Stimulated activated CD4-positive, alpha-beta T cell treated with anti-CD3 and anti-CD28 coated beads, Interleukin-15, amount 100 ng/mL, for 48 hours (primary cell): Measurements from ENCODE around the gene DAAM1.

Source experiments
- DNase-seq, 2 donors: peaks; one replicate each; pipeline ENCODE4 v3.0.0-alpha.2; 2020; ENCODE audit warnings: low read depth in 2 of 2

The DAAM1 gene

DNA sequence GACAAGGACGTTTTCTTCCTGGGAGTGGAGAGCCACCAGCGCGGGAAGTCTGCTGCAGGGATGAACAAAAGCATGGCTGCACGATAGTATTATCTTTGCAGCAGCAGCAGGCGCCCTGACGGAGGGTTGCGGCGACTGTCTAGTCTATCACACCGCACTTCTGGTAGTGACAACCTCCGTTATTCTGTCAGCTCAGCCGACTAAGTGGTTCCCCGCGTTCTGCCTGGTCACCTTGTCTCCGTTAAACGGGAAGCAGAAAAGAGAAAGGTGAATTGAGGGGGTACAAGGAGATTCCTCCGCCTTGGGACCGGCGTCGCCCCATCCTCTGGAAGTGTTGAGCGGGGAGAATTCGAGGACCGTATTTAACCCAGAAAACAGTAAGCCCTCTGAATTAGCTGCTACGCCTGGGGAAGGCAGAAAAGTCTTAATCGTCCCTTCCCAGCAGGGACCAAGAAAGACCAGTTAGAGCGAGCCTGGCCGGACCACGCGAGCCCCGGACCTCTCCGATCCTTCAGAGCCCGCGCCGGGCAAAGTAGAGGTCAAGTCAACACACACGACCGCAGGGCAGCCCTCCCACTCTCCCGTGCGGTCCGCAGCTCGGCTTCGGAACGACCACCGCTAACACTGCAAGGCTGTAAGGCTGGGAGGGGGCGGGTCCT, 536 bp upstream of the DAAM1 start:
- peak in 1 of 2 donors; percentile 15 for DNase-seq

GRCh38 chr14:59189091-59189785, 771 bp downstream of the DAAM1 start:
- peak in 1 of 2 donors; percentile 7 for DNase-seq

- DNase-seq: peak; percentile 60 to 64
Measured at GRCh38 chr14:59189786-59190368, 1.4 kb downstream of the DAAM1 start.

DNA sequence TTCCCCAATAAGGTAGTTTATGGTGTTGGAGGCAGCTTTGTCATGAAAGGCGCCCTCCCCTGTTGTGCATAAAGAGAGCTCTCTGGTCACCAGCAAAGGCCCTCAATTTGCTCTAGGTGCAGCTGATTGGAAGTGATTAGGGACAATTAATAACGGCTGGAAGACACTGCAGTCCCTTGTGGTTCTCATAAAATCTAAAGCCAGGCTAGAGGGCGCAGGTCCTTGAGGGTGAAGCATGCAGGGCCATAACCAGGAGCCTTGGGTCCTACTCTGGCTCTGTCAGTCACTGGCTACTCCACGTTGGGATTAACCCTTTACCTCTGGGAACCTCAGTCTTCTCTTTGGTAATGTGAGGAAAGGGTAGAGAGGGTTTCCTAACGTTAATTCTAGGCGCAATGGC, 1.9 kb downstream of the DAAM1 start:
- DNase-seq: no peak

DNA sequence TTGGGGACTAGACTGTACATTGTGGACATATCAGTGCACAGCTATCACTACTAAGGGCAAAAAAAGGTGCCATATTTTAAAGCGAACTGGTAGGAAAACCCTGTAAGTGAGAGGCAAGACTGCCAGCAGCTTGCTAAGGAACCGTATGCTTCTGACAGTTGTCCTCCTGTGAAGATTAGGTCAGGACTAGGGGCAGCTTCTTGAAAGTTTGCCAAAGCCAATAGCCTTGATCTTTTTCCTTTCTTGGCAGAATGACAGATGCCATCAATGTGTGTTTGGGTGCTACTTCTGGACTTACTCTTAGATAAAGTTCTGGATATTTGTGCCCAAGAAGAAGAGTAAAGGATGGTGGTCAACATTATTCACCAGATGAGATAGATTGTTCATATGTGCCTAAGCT, 7.4 kb downstream of the DAAM1 start:
- no peak for DNase-seq

GRCh38 chr14:59197695-59198262, 9.3 kb downstream of the DAAM1 start:
- DNase-seq: no peak

DNA sequence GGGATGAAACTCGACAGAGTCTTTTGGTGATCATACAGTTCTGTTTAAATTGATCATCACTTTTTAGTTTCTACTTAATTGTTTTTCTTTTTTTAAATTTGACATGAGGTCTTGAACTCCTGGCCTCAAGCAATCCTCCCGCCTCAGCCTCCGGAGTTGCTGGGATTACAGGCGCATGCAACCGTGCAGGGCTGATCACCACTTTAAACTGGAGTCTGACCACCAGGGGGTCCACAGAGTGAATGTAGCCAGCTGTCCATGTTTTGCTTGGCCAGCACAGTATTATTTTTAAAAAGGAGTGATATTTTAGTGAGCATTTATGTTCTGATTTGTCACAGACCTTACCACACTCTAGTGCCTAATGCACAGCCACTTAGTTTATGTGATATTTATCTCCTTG, 10.7 kb downstream of the DAAM1 start:
- no peak for DNase-seq

DNA sequence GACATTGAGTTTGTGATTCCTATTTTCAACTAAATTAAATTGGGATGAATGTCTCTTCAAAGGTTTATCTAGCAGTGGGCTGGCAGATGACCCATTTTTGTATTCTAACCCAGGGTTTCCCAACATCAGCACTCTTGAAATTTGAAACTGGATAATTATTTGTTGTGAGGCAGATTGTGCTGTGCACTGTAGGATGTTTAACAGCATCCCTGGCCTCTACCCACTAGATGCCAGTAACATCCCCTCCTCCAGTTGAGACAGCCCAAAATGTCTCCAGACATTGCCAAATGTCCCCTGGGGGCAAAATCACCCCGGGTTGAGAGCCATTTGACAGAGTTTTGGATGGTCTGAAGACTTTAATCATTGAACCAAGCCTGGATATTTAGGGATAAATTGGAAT, 11.1 kb downstream of the DAAM1 start:
- DNase-seq: no peak

DNA sequence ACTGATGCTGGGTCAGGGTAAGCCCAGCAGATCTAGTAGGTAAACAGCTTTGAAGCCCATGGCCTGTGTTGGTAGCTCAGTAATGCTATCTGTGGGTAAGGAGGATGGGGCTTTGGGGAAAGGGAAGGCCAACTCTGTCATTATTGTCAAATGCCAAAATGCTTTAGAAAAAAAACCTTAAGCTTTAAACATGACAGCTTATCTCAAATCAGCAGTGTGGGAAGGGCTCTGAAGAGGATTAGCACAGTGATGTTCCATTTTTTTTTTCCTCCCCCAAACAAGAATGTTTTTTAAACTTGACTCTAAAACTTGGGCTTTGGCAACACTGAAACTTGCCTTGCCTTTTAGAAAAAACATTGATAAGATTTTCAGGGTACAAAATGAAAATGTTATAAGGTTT, 11.7 kb downstream of the DAAM1 start:
- no peak for DNase-seq

- DNase-seq: no peak
Measured at GRCh38 chr14:59202031-59202430, 13.6 kb downstream of the DAAM1 start.

DNA sequence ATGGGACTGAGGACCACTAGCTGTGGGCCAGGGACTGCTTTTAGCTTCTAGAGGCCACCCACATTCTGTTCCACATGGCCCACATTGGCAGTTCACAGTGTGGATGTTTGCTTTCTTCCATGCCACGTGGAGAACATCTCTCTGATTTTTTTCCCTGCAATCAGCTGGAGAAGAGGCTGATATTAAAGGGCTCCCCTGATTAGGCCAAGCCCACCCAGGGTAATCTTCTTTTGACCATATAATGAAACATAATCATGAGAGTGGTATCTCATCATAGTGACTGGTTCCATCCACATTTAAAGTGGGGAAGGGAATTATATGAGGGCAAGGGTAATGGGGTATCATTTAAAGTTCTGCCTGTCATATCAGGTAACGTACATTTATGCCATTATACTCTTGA, 15.8 kb downstream of the DAAM1 start:
- no peak for DNase-seq

DNA sequence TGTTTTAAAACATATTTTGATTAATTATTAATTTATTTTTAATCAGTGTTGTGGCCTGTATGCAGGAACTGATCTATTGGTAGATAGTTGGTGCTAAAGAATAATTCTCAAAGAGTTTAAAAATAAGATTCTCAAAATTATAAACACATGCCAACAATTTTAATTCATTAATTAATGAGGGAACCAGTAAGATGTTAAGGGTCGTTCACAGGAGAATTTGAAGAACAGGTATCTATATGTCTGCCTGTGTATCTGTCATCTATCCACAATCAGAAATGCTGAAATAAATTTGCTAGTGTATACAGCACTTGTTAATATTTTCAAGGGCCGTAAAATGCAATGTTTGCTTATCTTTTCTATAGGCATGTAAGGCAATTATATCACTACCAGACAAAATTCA, 18.4 kb downstream of the DAAM1 start:
- DNase-seq: no peak

- no peak for DNase-seq
Measured at GRCh38 chr14:59207506-59207933, 19.1 kb downstream of the DAAM1 start.

GRCh38 chr14:59208224-59208814, 19.9 kb downstream of the DAAM1 start:
- DNase-seq: no peak

- DNase-seq: no peak
Measured at GRCh38 chr14:59208954-59209353, 20.5 kb downstream of the DAAM1 start.

GRCh38 chr14:59210621-59211020, 22.2 kb downstream of the DAAM1 start:
- DNase-seq: no peak

- no peak for DNase-seq
Measured at GRCh38 chr14:59213368-59214315, 25.2 kb downstream of the DAAM1 start.

DNA sequence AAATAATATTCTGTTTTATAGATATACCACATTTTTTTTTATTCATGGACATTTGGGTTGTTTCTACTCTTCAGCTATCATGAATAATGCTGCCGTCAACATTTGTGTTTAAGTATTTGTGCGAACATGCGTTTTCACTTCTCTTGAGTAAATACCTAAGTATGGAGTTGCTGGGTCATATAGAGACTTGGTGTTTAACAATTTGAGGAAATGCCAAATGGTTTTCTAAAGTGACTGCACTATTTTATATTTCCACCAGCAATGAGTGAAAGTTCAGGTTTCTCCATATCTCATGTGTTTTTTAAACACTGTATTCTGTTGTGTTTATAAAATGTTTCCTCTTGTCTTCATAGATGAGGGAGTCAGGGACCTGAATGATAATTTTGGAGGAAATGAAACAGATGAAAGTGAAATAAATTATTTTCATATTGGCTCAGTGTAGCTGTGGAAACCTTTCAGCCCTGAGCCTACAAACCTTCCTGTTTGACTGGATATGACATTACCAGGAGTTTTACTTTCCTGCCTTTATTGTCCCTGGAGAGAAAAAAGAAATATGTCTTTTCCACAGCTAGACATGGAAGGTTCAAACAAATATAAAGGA, 26.3 kb downstream of the DAAM1 start:
- no peak for DNase-seq

DNA sequence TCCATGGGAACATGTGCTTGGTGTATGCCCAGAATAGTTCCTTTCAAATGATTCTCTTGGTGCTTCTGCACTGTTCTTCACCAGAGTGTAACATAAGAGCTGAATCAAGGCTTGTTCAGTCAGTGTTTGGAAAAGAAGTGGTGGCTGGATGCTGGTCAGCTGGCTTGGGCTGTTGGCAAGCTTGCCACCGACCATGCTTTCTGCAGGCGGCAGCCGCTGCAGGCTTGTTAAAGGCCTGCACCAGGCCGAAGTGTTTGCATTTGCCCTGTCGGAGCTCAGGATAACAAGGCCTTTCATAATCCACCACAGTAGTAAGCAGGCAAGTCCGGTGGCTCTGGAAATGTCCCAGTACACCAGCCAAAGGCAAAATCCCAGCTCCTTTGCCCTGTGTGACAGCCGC, 26.9 kb downstream of the DAAM1 start:
- DNase-seq: no peak

DNA sequence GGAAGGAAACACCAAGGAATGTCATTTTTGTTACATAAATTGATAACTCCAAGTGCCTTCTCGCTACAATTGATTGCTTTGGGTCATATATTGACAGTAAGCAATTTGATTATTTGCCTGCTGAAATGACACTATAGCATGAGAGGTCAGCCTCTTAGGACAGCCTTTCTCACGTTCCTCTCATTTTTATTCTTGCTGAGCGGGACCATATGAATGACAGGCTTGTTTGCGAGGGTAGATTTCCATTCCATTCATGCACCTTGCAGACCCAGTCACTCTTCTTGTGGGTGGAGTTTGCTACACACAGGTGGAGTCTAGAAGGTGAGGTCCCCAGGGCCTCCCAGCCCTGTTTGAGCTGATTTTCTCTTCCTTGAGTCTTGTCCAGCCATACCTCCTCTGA, 27.3 kb downstream of the DAAM1 start:
- DNase-seq: no peak

GRCh38 chr14:59217011-59217410, 28.5 kb downstream of the DAAM1 start:
- DNase-seq: no peak
